Midbrain (tissue), 1 donor: ENCODE measurements around the gene IGSF3.

Source experiments
- DNase-seq: peaks from one replicate; lab custom pipeline; 2025; lab: John Stamatoyannopoulos, UW

The IGSF3 gene

GRCh38 chr1:116686723-116687352, 19.3 kb upstream of the IGSF3 start:
- no peak for DNase-seq

- no peak for DNase-seq
Measured at GRCh38 chr1:116686175-116686574, 18.6 kb upstream of the IGSF3 start.

- DNase-seq = no peak
Measured at GRCh38 chr1:116684575-116684974, 17.0 kb upstream of the IGSF3 start.

- no peak for DNase-seq
Measured at GRCh38 chr1:116682641-116683221, 15.2 kb upstream of the IGSF3 start.

GRCh38 chr1:116681343-116681899, 13.9 kb upstream of the IGSF3 start:
- no peak for DNase-seq

- no peak for DNase-seq
Measured at GRCh38 chr1:116680752-116681151, 13.2 kb upstream of the IGSF3 start.

GRCh38 chr1:116679828-116680628, 12.5 kb upstream of the IGSF3 start:
- no peak for DNase-seq

GRCh38 chr1:116679091-116679827, 11.7 kb upstream of the IGSF3 start:
- DNase-seq = no peak

- DNase-seq = no peak
Measured at GRCh38 chr1:116678732-116679090, 11.2 kb upstream of the IGSF3 start.

GRCh38 chr1:116677474-116678062, 10.0 kb upstream of the IGSF3 start:
- no peak for DNase-seq

- no peak for DNase-seq
Measured at GRCh38 chr1:116676291-116676690, 8.8 kb upstream of the IGSF3 start.

GRCh38 chr1:116674751-116675150, 7.2 kb upstream of the IGSF3 start:
- DNase-seq = no peak

- no peak for DNase-seq
Measured at GRCh38 chr1:116674011-116674531, 6.5 kb upstream of the IGSF3 start.

- no peak for DNase-seq
Measured at GRCh38 chr1:116671912-116672311, 4.4 kb upstream of the IGSF3 start.

GRCh38 chr1:116671072-116671760, 3.7 kb upstream of the IGSF3 start:
- DNase-seq = no peak

- DNase-seq = no peak
Measured at GRCh38 chr1:116668277-116668676, 744 bp upstream of the IGSF3 start.

GRCh38 chr1:116667078-116667574, 407 bp downstream of the IGSF3 start:
- DNase-seq = no peak

GRCh38 chr1:116666187-116667077, 1.1 kb downstream of the IGSF3 start:
- no peak for DNase-seq

- no peak for DNase-seq
Measured at GRCh38 chr1:116664978-116665371, 2.6 kb downstream of the IGSF3 start.
